Chondrocyte (in vitro differentiated cells): Measurements from ENCODE around the gene NTRK3. TPM values are rescaled to one million over a fixed set of nuclear protein-coding genes. Genes with fewer than 3 reads are reported as not detected.
A peak's percentile ranks its signal among the peaks of the same experiment; 100 is the strongest.

Experiments used
- DNase-seq: peaks from one replicate; pipeline ENCODE4 v3.0.0; 2021; ENCODE audit warnings: mixed read lengths, low spot score
- H3K27ac Mint-ChIP-seq: one replicate; pipeline ENCODE4 v1.8.0; 2021; ENCODE audit warnings: mild to moderate bottlenecking, moderate library complexity, mixed read lengths; ENCODE audit not compliant: unreplicated experiment
- H3K27me3 Mint-ChIP-seq: 2 replicates; pipeline ENCODE4 v1.8.0; 2021; ENCODE audit warnings: low read depth, mixed read lengths
- H3K36me3 Mint-ChIP-seq: 2 replicates; pipeline ENCODE4 v1.8.0; 2021; ENCODE audit warnings: low read depth, mixed read lengths
- H3K4me1 Mint-ChIP-seq: 2 replicates; pipeline ENCODE4 v1.8.0; 2021; ENCODE audit warnings: low read depth, mild to moderate bottlenecking, mixed read lengths
- H3K4me3 Mint-ChIP-seq: one replicate; pipeline ENCODE4 v1.8.0; 2021; ENCODE audit warnings: mild to moderate bottlenecking, moderate library complexity, mixed read lengths; ENCODE audit not compliant: unreplicated experiment
- H3K9me3 Mint-ChIP-seq: 2 replicates; pipeline ENCODE4 v1.8.0; 2021; ENCODE audit warnings: low read depth, mixed read lengths
- total RNA-seq: library from RNA; stranded (reverse); gene quantifications from 3 replicates; pipeline ENCODE4 v1.2.1, GENCODE V29; 2021
- TF ChIP-seq, protein P1 (sequence below): fragments of 200-600 bp; sonication (generic); IDR thresholded peaks from 2 replicates; pipeline ENCODE4 v1.5.0; 2021; ENCODE audit warnings: antibody characterized with exemption, mild to moderate bottlenecking, moderate library complexity

NTRK3 gene
- total RNA-seq, 1 donor from 2014 or later: not detected

DNA sequence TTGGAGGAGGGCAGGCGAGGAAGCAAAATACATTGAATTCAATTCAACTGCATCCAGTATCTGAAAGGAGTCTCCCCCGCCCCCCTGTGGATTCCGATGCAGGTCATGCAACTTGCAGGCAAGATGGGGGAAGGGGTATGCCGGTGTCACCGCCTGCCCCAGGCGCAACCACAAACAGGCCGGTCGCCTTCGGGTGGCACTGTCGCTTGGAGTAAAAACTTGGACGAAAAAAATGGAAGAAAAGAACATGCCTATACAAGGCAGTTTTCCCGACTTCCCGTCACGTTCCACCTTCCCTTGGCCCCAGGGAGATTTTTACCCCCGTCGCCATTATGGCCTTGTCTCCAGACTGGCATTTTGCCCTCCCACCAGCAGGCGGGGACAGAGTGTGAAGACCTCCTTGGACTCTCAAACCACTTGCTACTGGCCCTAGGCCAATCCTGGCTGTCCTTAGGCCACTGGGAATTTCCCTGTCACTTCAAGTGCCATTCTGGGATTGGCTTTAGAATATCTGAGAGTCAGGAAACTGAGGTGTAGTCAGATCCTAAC is 1.6 kb upstream of the NTRK3 start:
- TF ChIP-seq, protein P1, sequence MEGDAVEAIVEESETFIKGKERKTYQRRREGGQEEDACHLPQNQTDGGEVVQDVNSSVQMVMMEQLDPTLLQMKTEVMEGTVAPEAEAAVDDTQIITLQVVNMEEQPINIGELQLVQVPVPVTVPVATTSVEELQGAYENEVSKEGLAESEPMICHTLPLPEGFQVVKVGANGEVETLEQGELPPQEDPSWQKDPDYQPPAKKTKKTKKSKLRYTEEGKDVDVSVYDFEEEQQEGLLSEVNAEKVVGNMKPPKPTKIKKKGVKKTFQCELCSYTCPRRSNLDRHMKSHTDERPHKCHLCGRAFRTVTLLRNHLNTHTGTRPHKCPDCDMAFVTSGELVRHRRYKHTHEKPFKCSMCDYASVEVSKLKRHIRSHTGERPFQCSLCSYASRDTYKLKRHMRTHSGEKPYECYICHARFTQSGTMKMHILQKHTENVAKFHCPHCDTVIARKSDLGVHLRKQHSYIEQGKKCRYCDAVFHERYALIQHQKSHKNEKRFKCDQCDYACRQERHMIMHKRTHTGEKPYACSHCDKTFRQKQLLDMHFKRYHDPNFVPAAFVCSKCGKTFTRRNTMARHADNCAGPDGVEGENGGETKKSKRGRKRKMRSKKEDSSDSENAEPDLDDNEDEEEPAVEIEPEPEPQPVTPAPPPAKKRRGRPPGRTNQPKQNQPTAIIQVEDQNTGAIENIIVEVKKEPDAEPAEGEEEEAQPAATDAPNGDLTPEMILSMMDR: peak; percentile 52
- no peak for DNase-seq
- no peak overlapping the region for H3K27ac Mint-ChIP-seq
- H3K9me3 Mint-ChIP-seq: no peaks in the 10 kb centered on the region
- peaks cover 2% of the 10 kb centered on the region for H3K36me3 Mint-ChIP-seq
- H3K4me3 Mint-ChIP-seq: no peak overlapping the region
- peaks cover 22% of the 10 kb centered on the region for H3K4me1 Mint-ChIP-seq
- H3K27me3 Mint-ChIP-seq: peaks cover 69% of the 10 kb centered on the region

DNA sequence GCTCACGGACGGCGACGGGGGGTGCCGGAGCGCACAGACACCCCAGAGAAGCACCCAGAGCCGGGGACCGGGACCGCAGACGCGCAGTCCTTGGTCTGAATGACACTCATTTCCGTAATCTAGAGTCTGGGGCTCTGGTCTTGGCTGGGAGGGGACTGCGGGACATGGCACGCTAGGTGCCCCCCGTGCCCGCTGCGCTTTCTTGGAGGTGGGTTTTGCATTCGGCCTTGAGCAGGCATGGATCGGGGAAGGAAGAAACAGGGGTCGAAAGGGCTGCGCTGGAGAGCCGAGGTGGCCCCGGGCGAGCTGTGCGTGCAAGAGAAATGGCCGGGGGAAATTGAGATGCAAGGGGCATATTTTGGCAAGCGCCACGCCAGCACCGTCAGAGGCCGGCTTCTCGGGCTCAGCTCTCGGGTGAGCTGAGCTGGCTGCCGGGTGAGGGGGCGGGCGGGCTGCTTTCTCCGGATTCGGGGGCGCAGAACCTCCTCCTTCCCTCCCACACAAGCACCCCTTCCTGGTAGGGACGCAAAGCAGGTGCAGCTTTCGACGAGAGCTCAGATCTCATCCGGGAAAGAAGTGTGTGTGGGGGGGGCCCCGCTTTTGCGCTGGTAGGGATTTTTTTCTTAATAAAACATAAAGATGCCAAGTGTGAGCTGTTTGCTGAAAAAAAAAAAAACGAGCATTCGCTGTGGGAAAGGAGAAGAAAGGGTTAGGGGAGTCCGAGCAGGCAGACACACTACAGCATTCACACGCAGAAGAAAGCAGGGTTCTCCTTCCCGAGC is 963 bp upstream of the NTRK3 start:
- Mint-ChIP-seq H3K9me3 (no peaks in the 10 kb centered on the region), H3K4me3 (peak overlapping the region; percentile 69), H3K27me3 (peaks cover 75% of the 10 kb centered on the region), H3K4me1 (peaks cover 22% of the 10 kb centered on the region), H3K27ac (no peak overlapping the region), H3K36me3 (peaks cover 2% of the 10 kb centered on the region)
- TF ChIP-seq, protein P1: no peak
- no peak for DNase-seq

DNA sequence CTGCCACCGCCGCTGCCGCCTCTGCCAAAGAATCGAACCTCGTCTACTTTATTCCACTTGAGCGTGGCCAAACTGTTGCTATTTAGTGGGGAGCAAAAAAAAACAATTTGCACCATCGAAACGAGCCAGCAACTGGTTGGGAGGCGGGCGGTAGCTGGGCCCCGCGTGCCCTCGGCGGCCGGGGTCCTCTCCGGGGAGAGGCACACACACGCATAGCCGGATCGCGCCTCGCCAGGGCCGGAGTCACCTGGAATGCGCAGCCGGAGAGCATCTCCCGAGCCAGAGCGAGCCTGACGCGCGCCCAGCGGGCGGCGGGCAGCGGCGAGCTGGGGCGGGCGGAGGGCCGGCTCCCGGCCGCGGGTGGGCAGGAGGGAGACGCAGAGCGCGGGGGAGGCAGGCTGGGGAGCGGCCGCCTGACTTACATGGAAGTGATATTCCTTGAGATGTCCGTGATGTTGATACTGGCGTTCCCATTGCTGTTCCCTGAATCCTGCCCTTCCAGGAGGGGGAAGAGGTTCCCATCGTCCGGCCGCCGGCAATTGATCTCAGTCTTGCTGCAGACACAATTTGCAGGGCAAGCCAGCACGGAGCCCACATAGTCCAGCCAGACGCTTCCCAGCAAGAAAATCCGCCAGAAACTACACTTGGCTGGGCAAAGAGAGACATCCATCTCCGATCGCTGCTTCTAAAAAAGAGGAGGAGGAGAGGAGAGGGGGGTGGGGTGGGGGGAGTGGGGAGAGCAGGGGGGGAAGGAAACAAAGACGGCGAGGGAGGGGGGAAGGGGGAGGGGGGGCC is 858 bp downstream of the NTRK3 start:
- Mint-ChIP-seq H3K9me3 (no peaks in the 10 kb centered on the region), H3K4me3 (peak overlapping the region; percentile 57), H3K36me3 (peaks cover 2% of the 10 kb centered on the region), H3K27ac (no peak overlapping the region), H3K4me1 (peaks cover 22% of the 10 kb centered on the region), H3K27me3 (peaks cover 72% of the 10 kb centered on the region)
- TF ChIP-seq, protein P1: no peak
- no peak for DNase-seq

DNA sequence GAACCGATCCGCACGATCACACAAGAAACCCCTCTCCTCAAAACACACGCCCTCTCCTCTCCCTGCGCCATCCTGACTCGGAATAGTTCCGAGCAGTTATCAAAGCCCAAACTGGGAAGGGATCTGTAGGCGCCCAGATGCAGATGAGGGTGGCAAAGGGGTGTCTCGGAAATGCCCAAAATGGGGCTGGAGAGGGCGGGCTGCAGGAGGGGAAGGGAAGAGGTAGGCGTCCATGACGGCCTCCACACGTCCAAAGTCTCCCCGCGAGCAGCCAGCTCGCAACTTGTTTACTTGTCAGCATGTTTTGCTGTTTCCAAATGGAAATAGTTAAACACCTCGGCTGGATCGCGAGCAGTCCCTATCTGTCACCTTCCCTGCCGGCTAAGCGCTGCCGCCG is 1.5 kb downstream of the NTRK3 start:
- DNase-seq: no peak
- TF ChIP-seq, protein P1: no peak
- Mint-ChIP-seq H3K4me3 (no peak overlapping the region), H3K27me3 (peaks cover 67% of the 10 kb centered on the region), H3K36me3 (peaks cover 2% of the 10 kb centered on the region), H3K4me1 (peaks cover 22% of the 10 kb centered on the region), H3K27ac (no peak overlapping the region), H3K9me3 (no peaks in the 10 kb centered on the region)

DNA sequence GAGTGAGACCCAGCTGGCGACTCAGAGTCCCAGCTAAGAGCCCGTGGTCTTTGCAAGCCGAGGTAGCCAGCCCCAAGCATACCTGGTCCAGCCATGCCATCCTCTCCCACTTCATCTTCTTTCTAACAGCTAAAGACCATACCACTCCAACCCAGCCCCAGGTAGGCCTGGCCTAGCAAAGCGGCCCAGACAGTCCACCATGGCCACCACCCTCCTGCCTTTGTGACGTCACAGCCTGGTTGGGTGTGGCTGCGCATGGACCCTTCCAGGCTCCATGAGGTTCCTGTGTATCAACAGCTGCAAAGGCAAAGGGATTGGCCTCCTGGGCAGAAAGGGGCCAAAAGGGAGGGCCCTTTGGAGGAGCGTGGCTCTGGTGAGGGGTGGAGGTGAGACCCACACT is 4.1 kb downstream of the NTRK3 start:
- Mint-ChIP-seq H3K4me3 (no peak overlapping the region), H3K27ac (no peak overlapping the region), H3K9me3 (no peaks in the 10 kb centered on the region), H3K36me3 (peaks cover 2% of the 10 kb centered on the region), H3K4me1 (peaks cover 17% of the 10 kb centered on the region), H3K27me3 (peaks cover 47% of the 10 kb centered on the region)
- no peak for DNase-seq
- TF ChIP-seq, protein P1: no peak
